Spleen (tissue), 11 donors: ENCODE data around the gene RNF150. TPM values are rescaled to one million over a fixed set of nuclear protein-coding genes. Genes with fewer than 3 reads are reported as not detected.
"Not testable (repeated sequence)": the region's sequence is repeated elsewhere in the genome, so short reads cannot be mapped to it uniquely, and the experiment has no call there.

Source experiments
- DNase-seq: peaks from one replicate; pipeline ENCODE4 v3.0.0-alpha.2; 2020
- H3K27ac ChIP-seq, 8 donors: fragments of 200-600 bp; sonication (generic) in 7 of 8; 1 replicate in 4 of 8; 2 replicates in 4 of 8; pipeline versions ENCODE4 v1.5.0 to v1.8.0; 2016 to 2021; ENCODE audit warnings: inconsistent platforms in 4 of 8, mild to moderate bottlenecking in 4 of 8, moderate library complexity in 1 of 8
- H3K27me3 ChIP-seq, 7 donors: fragments of 200-600 bp; sonication (generic) in 6 of 7; replicated peaks in 1 of 7; 1 replicate in 4 of 7; 2 replicates in 3 of 7; pipeline versions ENCODE4 v1.5.0 to v1.8.0; 2016 to 2021; ENCODE audit warnings: inconsistent platforms in 3 of 7, mild to moderate bottlenecking in 1 of 7
- H3K36me3 ChIP-seq, 6 donors: fragments of 200-600 bp; sonication (generic) in 5 of 6; 1 replicate in 4 of 6; 2 replicates in 2 of 6; pipeline versions ENCODE4 v1.5.0 to v1.8.0; 2016 to 2021; ENCODE audit warnings: inconsistent platforms in 2 of 6
- H3K4me1 ChIP-seq, 6 donors: fragments of 200-600 bp; sonication (generic) in 5 of 6; 1 replicate in 3 of 6; 2 replicates in 3 of 6; pipeline versions ENCODE4 v1.5.0 to v1.8.0; 2016 to 2021; ENCODE audit warnings: inconsistent platforms in 3 of 6
- H3K4me3 ChIP-seq, 8 donors: fragments of 200-600 bp; sonication (generic) in 7 of 8; 1 replicate in 4 of 8; 2 replicates in 4 of 8; pipeline versions ENCODE4 v1.5.0 to v1.8.0; 2016 to 2021; ENCODE audit warnings: inconsistent platforms in 4 of 8, mild to moderate bottlenecking in 4 of 8, moderate library complexity in 2 of 8
- H3K9me3 ChIP-seq, 8 donors: fragments of 200-600 bp; sonication (generic) in 7 of 8; 1 replicate in 4 of 8; 2 replicates in 4 of 8; pipeline versions ENCODE4 v1.5.0 to v1.8.0; 2016 to 2021; ENCODE audit warnings: inconsistent platforms in 4 of 8
- CTCF ChIP-seq, 11 experiments: fragments of 200-600 bp in 7 of 11; fragments of 450-650 bp in 4 of 11; sonication (generic) in 4 of 11; IDR thresholded peaks in 8 of 11; conservative IDR thresholded peaks in 3 of 11; 1 replicate in 7 of 11; 2 replicates in 4 of 11; pipeline versions ENCODE4 v1.4.0 to v1.8.0; 2016 to 2021; ENCODE audit warnings: antibody characterized with exemption in 11 of 11, inconsistent platforms in 4 of 11, mild to moderate bottlenecking in 1 of 11
- POLR2A ChIP-seq, 3 donors: fragments of 450-650 bp; IDR thresholded peaks; one replicate each; pipeline ENCODE4 v1.5.1; 2017; ENCODE audit warnings: antibody characterized with exemption in 3 of 3, mild to moderate bottlenecking in 1 of 3
- POLR2AphosphoS5 ChIP-seq, 3 donors: sonication (generic); formaldehyde crosslinking; IDR thresholded peaks; one replicate each; pipeline ENCODE4 v1.5.1; 2017; ENCODE audit warnings: antibody characterized with exemption in 3 of 3
- WGBS, 5 donors: extraction: QIAGEN DNeasy Blood & Tissue Kit in 3 of 5; methylation state at CpG; one replicate each; pipeline versions ENCODE4 v1.1.5 to v1.1.7; 2013 to 2018; 5-methylcytosine and 5-hydroxymethylcytosine counted together
- intact Hi-C: fragments of 100-400 bp; cut with DNase I; formaldehyde crosslinking; loops from one replicate; pipeline ENCODE4 v1.15.0; 2023; ENCODE audit warnings: low total_unique reads
- polyA plus RNA-seq, 3 donors: library from polyadenylated mRNA; stranded (reverse); fragments of 200-250 nt; gene quantifications; one replicate each; pipeline ENCODE4 v1.2.1, GENCODE V29; 2013
- total RNA-seq, 7 donors: library from RNA; depleted of rRNA in 3 of 7; stranded (reverse); fragments of >200 nt in 3 of 7; fragmentation: NEBNext Ultra II Directional in 4 of 7; extraction: Animal tissue kit (Norgen Biotek cat#: 25700) in 4 of 7; gene quantifications; one replicate each; pipeline versions ENCODE4 v1.1.0 to v1.2.1, GENCODE V29; 2016 to 2021
- donor health status: healthy with polysubstance abuse.
- donor health status: DM: no; HTN: no; CAD: no; lungs with moderate emphysema.
- donor health status: DM: no; HTN: no; CAD: no.
- donor health status: Bipolar disorder and iron deficiency.
- donor health status: healthy.
- donor health status: DM: no; HTN: no; CAD: no.
- donor health status: DM: yes; HTN: yes; CAD: no.

RNF150 gene
- total and polyA plus RNA-seq, 10 donors, result 1.2 to 42.1 (median 19.2) TPM

- H3K27me3 ChIP-seq, result no peaks in the 10 kb centered on the region
- H3K4me3 ChIP-seq, result no peak overlapping the region
- H3K27ac ChIP-seq, result peak overlapping the region in 1 of 8 donors; percentile 23
- no peaks in the 10 kb centered on the region for H3K36me3 ChIP-seq
- intact Hi-C loops, result no loop called here
- TF ChIP-seq CTCF (IDR thresholded peaks at IDR 0.05 in 8 of 11, conservative IDR thresholded peaks at IDR 0.05 in 3 of 11) (no peak), POLR2A (IDR thresholded peaks at IDR 0.05) (no peak), POLR2AphosphoS5 (IDR thresholded peaks at IDR 0.05) (no peak)
- H3K9me3 ChIP-seq, result peaks cover 0 to 4% (median 0%) of the 10 kb centered on the region in 8 donors
- DNase-seq, result no peak
- 90 to 95% (median 91%) methylated on average over 2 of the region's 2 CpGs for WGBS, 5 donors
- peaks cover 0 to 17% (median 0%) of the 10 kb centered on the region in 6 donors for H3K4me1 ChIP-seq
These were observed 306.6 kb downstream of the RNF150 start for GRCh38 chr4:140826701-140827027.

- 79 to 92% (median 84%) methylated on average over 3 of the region's 3 CpGs for WGBS, 5 donors
These were observed 312.7 kb downstream of the RNF150 start for GRCh38 chr4:140820520-140820919.

GRCh38 chr4:140819610-140820009 lies 313.7 kb downstream of the RNF150 start:
- peaks cover 0 to 8% (median 0%) of the 10 kb centered on the region in 8 donors for H3K9me3 ChIP-seq
- no peak overlapping the region for H3K4me3 ChIP-seq
- H3K4me1 ChIP-seq, result no peaks in the 10 kb centered on the region
- DNase-seq, result no peak
- WGBS, 5 donors, result 88 to 96% (median 93%) methylated on average over 1 of the region's 1 CpG
- no peak overlapping the region for H3K27ac ChIP-seq
- H3K27me3 ChIP-seq, result no peaks in the 10 kb centered on the region
- TF ChIP-seq CTCF (IDR thresholded peaks at IDR 0.05 in 8 of 11, conservative IDR thresholded peaks at IDR 0.05 in 3 of 11) (no peak), POLR2A (IDR thresholded peaks at IDR 0.05) (no peak), POLR2AphosphoS5 (IDR thresholded peaks at IDR 0.05) (no peak)
- no peaks in the 10 kb centered on the region for H3K36me3 ChIP-seq
- intact Hi-C loops, result no loop called here

More at GRCh38 chr4:140820520-140820919, 312.7 kb downstream of the RNF150 start:
- H3K27ac ChIP-seq, H3K4me3 ChIP-seq, H3K9me3 ChIP-seq, DNase-seq, intact Hi-C loops, H3K4me1 ChIP-seq, H3K36me3 ChIP-seq, H3K27me3 ChIP-seq: not testable (repeated sequence)

GRCh38 chr4:140818433-140818832 lies 314.8 kb downstream of the RNF150 start:
- Histone ChIP-seq H3K9me3 (peaks cover 0 to 4% (median 0%) of the 10 kb centered on the region in 8 donors), H3K4me1 (no peaks in the 10 kb centered on the region), H3K27ac (no peak overlapping the region), H3K4me3 (no peak overlapping the region), H3K36me3 (no peaks in the 10 kb centered on the region), H3K27me3 (no peaks in the 10 kb centered on the region)
- DNase-seq, result no peak
- intact Hi-C loops, result no loop called here
- no peak for TF ChIP-seq CTCF (IDR thresholded peaks at IDR 0.05 in 8 of 11, conservative IDR thresholded peaks at IDR 0.05 in 3 of 11)
- no peak for TF ChIP-seq POLR2A (IDR thresholded peaks at IDR 0.05)
- TF ChIP-seq POLR2AphosphoS5 (IDR thresholded peaks at IDR 0.05), result no peak
- WGBS, 5 donors, result 83 to 100% (median 91%) methylated on average over 1 of the region's 1 CpG
